RCC 7860 (cell line): ENCODE data around the gene LGI2.

Experiments
- DNase-seq: peaks from one replicate; pipeline ENCODE4 v3.0.0-alpha.2; 2015; ENCODE audit warnings: low spot score
- FAIRE-seq: peaks from 2 replicates; lab custom pipeline; 2012; peaks lifted over from hg19 to GRCh38; lab: Jason Lieb, UNC

Gene LGI2

DNA sequence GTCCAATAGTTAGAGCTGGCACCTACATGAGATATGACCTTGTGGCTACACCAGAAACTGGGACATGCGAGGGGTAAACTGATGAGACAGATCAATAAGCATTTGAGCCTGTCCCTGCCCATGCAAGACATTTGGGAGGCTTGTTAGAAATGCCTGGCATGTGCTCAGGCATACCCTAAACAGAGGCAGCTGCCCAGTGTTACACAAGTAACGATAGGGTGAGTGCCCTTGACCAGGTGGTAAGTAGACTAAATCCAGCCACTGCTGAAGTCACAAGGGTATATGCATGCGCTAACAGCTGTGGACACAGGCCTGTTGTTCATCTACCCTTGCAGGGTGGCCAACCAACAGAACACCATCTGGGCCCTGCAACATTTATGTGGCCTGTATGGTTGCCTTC lies 61.8 kb downstream of the LGI2 start:
- no peak for DNase-seq
- no peak for FAIRE-seq

- no peak for FAIRE-seq
- DNase-seq: no peak
These were observed 62.5 kb downstream of the LGI2 start for GRCh38 chr4:24968278-24968677.

DNA sequence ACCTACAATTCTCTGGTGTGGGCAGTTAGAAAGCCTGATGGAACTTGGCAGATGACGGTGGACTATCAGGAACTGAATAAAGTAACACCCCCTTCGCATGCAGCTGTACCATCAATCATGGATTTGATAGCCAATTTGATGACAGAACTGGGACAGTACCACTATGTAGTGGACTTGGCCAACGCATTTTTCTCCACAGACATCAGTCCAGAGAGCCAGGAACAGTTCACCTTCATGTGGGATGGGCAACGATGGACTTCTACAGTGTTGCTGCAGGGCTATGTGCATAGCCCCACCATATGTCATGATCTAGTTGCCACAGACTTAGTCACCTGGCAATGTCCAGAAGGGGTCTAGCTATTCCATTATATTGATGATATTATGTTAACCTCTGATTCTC lies 63.4 kb downstream of the LGI2 start:
- FAIRE-seq: no peak
- DNase-seq: no peak

GRCh38 chr4:24966076-24966475 lies 64.7 kb downstream of the LGI2 start:
- FAIRE-seq (no peak), DNase-seq (no peak)

DNA sequence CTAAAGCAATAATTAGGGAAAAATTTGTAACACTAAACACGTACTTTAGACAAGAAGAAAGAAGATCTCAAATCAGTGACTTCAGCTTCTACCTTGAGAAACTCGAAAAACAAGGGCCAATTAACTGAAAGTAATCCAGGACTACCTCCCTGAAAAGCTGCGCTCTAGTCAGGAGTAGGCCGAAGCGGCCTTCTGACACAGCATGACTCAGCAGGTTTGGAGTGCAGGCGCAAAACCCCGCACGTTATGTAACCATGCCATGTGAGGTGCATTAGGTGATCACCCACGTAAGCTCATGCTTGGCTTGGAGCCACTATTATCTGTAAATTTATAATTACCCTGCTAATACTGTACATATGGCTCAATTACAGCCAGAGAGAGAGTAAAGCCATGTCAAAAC lies 65.1 kb downstream of the LGI2 start:
- FAIRE-seq: no peak
- DNase-seq: no peak

DNA sequence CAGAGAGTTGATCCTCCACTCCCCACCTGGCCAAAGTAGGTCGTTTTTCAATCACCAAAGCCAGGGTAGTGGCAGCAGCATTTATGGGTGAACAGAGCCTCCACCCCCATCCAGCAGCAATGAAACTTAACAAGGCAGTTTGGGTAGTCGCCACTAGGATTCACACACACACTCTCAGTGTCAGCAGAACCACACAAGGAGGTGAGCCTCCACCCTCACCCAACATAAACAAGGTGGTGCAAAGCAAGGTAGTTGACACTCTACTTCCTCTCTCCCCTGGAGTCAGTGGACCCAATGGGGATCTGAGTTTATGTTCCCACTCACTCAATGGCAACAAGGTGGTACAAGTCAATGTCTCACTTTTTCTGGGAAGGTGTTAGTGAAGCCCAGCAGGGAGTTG lies 67.5 kb downstream of the LGI2 start:
- no peak for DNase-seq
- FAIRE-seq: no peak

- no peak for FAIRE-seq
- DNase-seq: no peak
These were observed 72.9 kb downstream of the LGI2 start for GRCh38 chr4:24957886-24958285.

GRCh38 chr4:24956763-24957162 lies 74.0 kb downstream of the LGI2 start:
- no peak for FAIRE-seq

DNA sequence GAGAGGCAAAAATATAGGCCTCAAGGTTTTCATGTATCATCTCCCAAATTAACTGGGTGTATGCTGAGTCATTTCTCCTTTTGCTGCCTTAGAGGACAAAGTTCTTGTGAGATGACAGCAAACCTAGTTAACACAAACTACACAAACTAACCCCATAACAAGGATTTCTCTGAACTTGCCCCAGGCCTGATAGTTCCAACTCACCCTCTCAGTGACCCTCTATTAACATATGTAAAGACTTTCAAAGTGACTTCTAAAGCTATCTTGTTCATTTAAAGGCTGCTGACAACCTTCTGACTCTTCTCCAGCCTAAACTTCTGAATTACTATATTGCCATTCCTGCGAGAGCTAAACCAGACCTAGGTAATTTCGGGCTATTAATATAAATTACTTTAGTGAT lies 74.7 kb downstream of the LGI2 start:
- FAIRE-seq (no peak), DNase-seq (no peak)

More at GRCh38 chr4:24956763-24957162, 74.0 kb downstream of the LGI2 start:
- DNase-seq: no peak

DNA sequence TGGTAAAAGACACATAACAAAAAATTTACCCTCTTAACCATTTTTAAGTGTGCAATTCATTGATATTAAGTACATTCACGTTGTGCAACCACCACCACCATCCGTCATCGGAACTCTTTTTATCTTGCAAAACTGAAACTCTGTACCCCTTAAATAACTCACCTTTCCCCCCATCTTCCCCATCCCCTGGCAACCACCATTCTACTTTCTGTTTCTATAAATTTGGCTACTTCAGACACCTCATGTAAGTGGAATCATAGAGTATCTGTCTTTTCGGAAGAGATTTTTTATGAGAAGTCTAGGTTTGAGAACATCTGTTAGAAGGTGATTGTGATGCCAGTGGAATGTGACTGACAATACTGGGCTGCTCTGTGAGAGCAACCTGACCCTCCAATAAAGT lies 78.1 kb downstream of the LGI2 start:
- FAIRE-seq (no peak), DNase-seq (no peak)

DNA sequence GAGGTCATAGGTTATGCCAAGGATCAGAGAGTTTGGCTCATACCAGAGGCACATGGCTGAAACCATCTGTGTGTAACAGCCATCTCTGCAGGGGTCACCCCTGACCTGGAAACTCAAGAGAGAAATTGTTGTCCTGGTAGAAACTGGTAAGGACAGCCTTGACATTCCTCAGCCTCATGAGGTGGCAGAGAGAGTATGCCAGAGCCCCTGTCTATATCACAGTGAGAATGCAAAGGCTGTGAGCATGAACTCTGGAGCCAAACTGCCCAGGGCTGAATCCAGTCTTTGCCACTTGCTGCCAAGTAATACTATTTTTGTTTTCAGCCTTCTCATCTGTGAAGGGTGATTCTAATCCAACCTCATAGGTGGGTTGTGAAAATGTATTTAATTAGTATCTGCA lies 80.8 kb downstream of the LGI2 start:
- DNase-seq: no peak
- no peak for FAIRE-seq
